Thoracic aorta (tissue), 2 donors: Measurements from ENCODE around the gene ACVR1B. TPM values are rescaled to one million over a fixed set of nuclear protein-coding genes. Genes with fewer than 3 reads are reported as not detected.
A peak's percentile ranks its signal among the peaks of the same experiment; 100 is the strongest.

ENCODE experiments used
- ATAC-seq: fragments of 150-250 bp; one replicate; pipeline ENCODE4 v1.8.0; 2017; ENCODE audit warnings: low read depth; ENCODE audit not compliant: insufficient number of reproducible peaks, low FRiP score
- DNase-seq: peaks from one replicate; pipeline ENCODE4 v3.0.0-alpha.2; 2020; ENCODE audit warnings: low spot score
- H3K27ac ChIP-seq, 2 donors: fragments of 200-600 bp; sonication (generic); 1 replicate in 1 of 2; 2 replicates in 1 of 2; pipeline ENCODE4 v1.5.1; 2016; ENCODE audit warnings: mild to moderate bottlenecking in 2 of 2, moderate library complexity in 2 of 2
- H3K27me3 ChIP-seq: fragments of 200-600 bp; sonication (generic); replicated peaks from 2 replicates; pipeline ENCODE4 v1.6.0; 2016; ENCODE audit warnings: mild to moderate bottlenecking; ENCODE audit not compliant: insufficient read depth
- H3K36me3 ChIP-seq: fragments of 200-600 bp; sonication (generic); one replicate; pipeline ENCODE4 v1.5.1; 2016
- H3K4me1 ChIP-seq, 2 donors: fragments of 200-600 bp; sonication (generic); 1 replicate in 1 of 2; 2 replicates in 1 of 2; pipeline versions ENCODE4 v1.5.1 to v1.6.0; 2016; ENCODE audit warnings: low read depth in 2 of 2, mild to moderate bottlenecking in 1 of 2; ENCODE audit not compliant: control insufficient read depth in 1 of 2
- H3K4me3 ChIP-seq: fragments of 200-600 bp; sonication (generic); 2 replicates; pipeline ENCODE4 v1.5.1; 2016; ENCODE audit warnings: mild to moderate bottlenecking
- H3K9me3 ChIP-seq: fragments of 200-600 bp; sonication (generic); 2 replicates; pipeline ENCODE4 v1.5.1; 2016
- CTCF ChIP-seq: fragments of 200-600 bp; sonication (generic); IDR thresholded peaks from one replicate; pipeline ENCODE4 v1.5.1; 2019; ENCODE audit warnings: antibody characterized with exemption
- total RNA-seq, 2 donors: library from RNA; depleted of rRNA; stranded (reverse); fragments of >200 nt; gene quantifications; one replicate each; pipeline versions ENCODE4 v1.1.0 to v1.2.3, GENCODE V29; 2016

The ACVR1B gene
- 10 to 100 TPM in 1 of 2 donors, 1 to 10 TPM in 1; 9.9 to 24.4 TPM for total RNA-seq

GRCh38 chr12:51951199-51951842 lies at the start of gene ACVR1B:
ACVR1B (plus strand) TSS chr12:51951699; CDS start chr12:51951744, 45 bp downstream.
- H3K9me3 ChIP-seq: no peaks in the 10 kb centered on the region
- H3K27ac ChIP-seq: peak within 1 kb of the TSS; percentile 83 to 91
- no peaks in the 10 kb centered on the region for H3K27me3 ChIP-seq
- peak; percentile 78 for DNase-seq
- H3K36me3 ChIP-seq: no peaks in the 10 kb centered on the region
- H3K4me1 ChIP-seq: peaks cover 31% of the 10 kb centered on the region in 2 donors
- ATAC-seq: peak; percentile 88
- peak within 1 kb of the TSS; percentile 94 for H3K4me3 ChIP-seq
- TF ChIP-seq CTCF: no peak

GRCh38 chr12:51901881-51902280 lies 49.6 kb upstream of the ACVR1B start:
- Histone ChIP-seq H3K9me3 (no peaks in the 10 kb centered on the region), H3K4me1 (peaks cover 0 to 4% of the 10 kb centered on the region in 2 donors), H3K27ac (no peak overlapping the region), H3K4me3 (no peak overlapping the region), H3K27me3 (no peaks in the 10 kb centered on the region), H3K36me3 (no peaks in the 10 kb centered on the region)
- no peak for TF ChIP-seq CTCF
- DNase-seq (no peak), ATAC-seq (no peak)

- Histone ChIP-seq H3K27ac (peak overlapping the region; percentile 44 to 50), H3K4me3 (no peak overlapping the region), H3K9me3 (no peaks in the 10 kb centered on the region), H3K4me1 (peaks cover 0 to 16% of the 10 kb centered on the region in 2 donors), H3K36me3 (no peaks in the 10 kb centered on the region), H3K27me3 (no peaks in the 10 kb centered on the region)
- ATAC-seq (no peak), DNase-seq (no peak)
- no peak for TF ChIP-seq CTCF
Observed at GRCh38 chr12:51904951-51905470, 46.5 kb upstream of the ACVR1B start.

GRCh38 chr12:51905471-51906429 lies 45.7 kb upstream of the ACVR1B start:
- Histone ChIP-seq H3K36me3 (no peaks in the 10 kb centered on the region), H3K4me3 (no peak overlapping the region), H3K27ac (peak overlapping the region; percentile 50 to 60), H3K9me3 (no peaks in the 10 kb centered on the region), H3K4me1 (peaks cover 0 to 23% of the 10 kb centered on the region in 2 donors), H3K27me3 (no peaks in the 10 kb centered on the region)
- DNase-seq (no peak), ATAC-seq (peak; percentile 18)
- TF ChIP-seq CTCF: no peak
